PFSK-1 (cell line): Measurements from ENCODE around the gene ADRA2A.

Experiments used
- FOXP2 ChIP-seq: optimal IDR thresholded peaks from 2 replicates; pipeline ENCODE3; 2011; ENCODE audit warnings: borderline replicate concordance, control low read depth, inconsistent platforms; ENCODE audit not compliant: insufficient read depth; ENCODE audit errors: extremely low read length, extremely low read depth
- POLR2AphosphoS5 ChIP-seq: IDR thresholded peaks from 2 replicates; pipeline ENCODE4 v1.6.1; 2012; ENCODE audit warnings: low read depth, mild to moderate bottlenecking, control low read depth, low read length, moderate library complexity
- SIN3A ChIP-seq: IDR thresholded peaks from 2 replicates; pipeline ENCODE4 v1.6.1; 2012; ENCODE audit warnings: mild to moderate bottlenecking, low read length, moderate library complexity, borderline replicate concordance; ENCODE audit not compliant: insufficient read depth
- TAF1 ChIP-seq: IDR thresholded peaks from 2 replicates; pipeline ENCODE4 v1.6.1; 2012; ENCODE audit warnings: low read length, control low read depth, borderline replicate concordance; ENCODE audit not compliant: insufficient read depth
- TF ChIP-seq, protein P1 (sequence below), 2 experiments: IDR thresholded peaks; 2 replicates each; pipeline versions ENCODE4 v1.6.1 to v1.8.0; 2011 to 2012; ENCODE audit warnings: low read depth in 2 of 2, low read length in 2 of 2, control low read depth in 1 of 2, inconsistent platforms in 1 of 2, mild to moderate bottlenecking in 1 of 2, moderate library complexity in 1 of 2; ENCODE audit not compliant: insufficient read depth in 1 of 2

Gene ADRA2A

DNA sequence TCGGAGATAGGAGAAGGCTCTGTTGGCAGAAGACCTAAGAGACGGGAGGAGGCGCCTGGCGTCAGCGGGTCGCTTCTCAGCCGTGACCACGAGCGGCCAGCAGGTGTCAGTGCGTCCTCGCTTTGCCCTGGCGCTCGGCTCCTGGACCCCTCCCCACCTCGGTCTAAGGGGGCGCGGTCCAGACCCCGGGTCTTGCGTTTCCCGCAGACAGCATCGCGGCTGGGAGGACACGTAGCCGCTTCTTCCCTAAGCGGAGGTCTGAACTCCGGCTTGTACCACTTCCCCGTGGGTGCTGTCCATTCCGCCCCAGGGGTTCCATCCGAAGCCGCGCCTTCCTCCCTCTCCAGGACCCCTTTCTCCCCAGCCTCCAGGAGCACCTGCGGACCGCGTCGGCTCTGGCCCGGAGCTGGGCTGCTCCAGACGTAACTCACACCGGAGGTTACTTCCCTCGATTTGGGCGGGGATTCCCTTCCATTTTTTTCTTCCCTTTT lies 593 bp upstream of the ADRA2A start:
- TF ChIP-seq, protein P1, sequence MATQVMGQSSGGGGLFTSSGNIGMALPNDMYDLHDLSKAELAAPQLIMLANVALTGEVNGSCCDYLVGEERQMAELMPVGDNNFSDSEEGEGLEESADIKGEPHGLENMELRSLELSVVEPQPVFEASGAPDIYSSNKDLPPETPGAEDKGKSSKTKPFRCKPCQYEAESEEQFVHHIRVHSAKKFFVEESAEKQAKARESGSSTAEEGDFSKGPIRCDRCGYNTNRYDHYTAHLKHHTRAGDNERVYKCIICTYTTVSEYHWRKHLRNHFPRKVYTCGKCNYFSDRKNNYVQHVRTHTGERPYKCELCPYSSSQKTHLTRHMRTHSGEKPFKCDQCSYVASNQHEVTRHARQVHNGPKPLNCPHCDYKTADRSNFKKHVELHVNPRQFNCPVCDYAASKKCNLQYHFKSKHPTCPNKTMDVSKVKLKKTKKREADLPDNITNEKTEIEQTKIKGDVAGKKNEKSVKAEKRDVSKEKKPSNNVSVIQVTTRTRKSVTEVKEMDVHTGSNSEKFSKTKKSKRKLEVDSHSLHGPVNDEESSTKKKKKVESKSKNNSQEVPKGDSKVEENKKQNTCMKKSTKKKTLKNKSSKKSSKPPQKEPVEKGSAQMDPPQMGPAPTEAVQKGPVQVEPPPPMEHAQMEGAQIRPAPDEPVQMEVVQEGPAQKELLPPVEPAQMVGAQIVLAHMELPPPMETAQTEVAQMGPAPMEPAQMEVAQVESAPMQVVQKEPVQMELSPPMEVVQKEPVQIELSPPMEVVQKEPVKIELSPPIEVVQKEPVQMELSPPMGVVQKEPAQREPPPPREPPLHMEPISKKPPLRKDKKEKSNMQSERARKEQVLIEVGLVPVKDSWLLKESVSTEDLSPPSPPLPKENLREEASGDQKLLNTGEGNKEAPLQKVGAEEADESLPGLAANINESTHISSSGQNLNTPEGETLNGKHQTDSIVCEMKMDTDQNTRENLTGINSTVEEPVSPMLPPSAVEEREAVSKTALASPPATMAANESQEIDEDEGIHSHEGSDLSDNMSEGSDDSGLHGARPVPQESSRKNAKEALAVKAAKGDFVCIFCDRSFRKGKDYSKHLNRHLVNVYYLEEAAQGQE (IDR thresholded peaks at IDR 0.05; ENCODE audit: insufficient read depth in 1 of 2, low read depth in 2 of 2, low read length in 2 of 2) = peak in 1 of 2 experiments; percentile 61; a peak in 2 of 4 replicates
- TF ChIP-seq FOXP2 = no peak

DNA sequence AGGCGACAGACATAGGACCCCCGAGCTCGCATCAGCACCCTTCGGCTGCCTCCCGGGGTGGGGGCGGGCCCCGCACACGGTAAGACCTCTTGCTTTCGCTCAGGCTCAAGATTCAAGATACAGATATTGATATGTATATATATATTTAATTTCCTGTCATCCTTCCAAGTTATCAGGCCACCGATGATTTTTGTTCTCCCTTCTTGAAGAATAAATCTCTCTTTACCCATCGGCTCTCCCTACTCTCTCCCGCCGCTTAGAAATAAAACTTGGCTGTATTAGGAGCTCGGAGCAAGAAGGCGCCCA lies 603 bp downstream of the ADRA2A start:
- TF ChIP-seq, protein P1 (IDR thresholded peaks at IDR 0.05; ENCODE audit: insufficient read depth in 1 of 2, low read depth in 2 of 2, low read length in 2 of 2) = no peak
- no peak for TF ChIP-seq TAF1
- no peak for TF ChIP-seq POLR2AphosphoS5
- no peak for TF ChIP-seq SIN3A
- TF ChIP-seq FOXP2 = no peak

DNA sequence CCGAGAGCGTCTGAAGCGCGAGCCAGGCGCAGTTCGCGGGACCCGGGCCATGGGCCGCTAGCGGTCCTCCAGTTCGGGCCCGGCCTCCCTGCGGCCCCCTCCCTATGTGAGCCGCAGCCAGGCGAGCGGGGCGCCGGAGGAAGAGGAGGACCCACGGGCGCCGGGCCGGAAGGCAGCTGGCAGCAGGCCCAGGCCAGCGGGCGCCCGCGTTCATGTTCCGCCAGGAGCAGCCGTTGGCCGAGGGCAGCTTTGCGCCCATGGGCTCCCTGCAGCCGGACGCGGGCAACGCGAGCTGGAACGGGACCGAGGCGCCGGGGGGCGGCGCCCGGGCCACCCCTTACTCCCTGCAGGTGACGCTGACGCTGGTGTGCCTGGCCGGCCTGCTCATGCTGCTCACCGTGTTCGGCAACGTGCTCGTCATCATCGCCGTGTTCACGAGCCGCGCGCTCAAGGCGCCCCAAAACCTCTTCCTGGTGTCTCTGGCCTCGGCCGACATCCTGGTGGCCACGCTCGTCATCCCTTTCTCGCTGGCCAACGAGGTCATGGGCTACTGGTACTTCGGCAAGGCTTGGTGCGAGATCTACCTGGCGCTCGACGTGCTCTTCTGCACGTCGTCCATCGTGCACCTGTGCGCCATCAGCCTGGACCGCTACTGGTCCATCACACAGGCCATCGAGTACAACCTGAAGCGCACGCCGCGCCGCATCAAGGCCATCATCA lies 1.1 kb downstream of the ADRA2A start:
- no peak for TF ChIP-seq SIN3A
- TF ChIP-seq TAF1 = no peak
- TF ChIP-seq POLR2AphosphoS5 = no peak
- TF ChIP-seq FOXP2 = no peak
- TF ChIP-seq, protein P1 (IDR thresholded peaks at IDR 0.05; ENCODE audit: insufficient read depth in 1 of 2, low read depth in 2 of 2, low read length in 2 of 2) = no peak

DNA sequence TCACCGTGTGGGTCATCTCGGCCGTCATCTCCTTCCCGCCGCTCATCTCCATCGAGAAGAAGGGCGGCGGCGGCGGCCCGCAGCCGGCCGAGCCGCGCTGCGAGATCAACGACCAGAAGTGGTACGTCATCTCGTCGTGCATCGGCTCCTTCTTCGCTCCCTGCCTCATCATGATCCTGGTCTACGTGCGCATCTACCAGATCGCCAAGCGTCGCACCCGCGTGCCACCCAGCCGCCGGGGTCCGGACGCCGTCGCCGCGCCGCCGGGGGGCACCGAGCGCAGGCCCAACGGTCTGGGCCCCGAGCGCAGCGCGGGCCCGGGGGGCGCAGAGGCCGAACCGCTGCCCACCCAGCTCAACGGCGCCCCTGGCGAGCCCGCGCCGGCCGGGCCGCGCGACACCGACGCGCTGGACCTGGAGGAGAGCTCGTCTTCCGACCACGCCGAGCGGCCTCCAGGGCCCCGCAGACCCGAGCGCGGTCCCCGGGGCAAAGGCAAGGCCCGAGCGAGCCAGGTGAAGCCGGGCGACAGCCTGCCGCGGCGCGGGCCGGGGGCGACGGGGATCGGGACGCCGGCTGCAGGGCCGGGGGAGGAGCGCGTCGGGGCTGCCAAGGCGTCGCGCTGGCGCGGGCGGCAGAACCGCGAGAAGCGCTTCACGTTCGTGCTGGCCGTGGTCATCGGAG lies 1.8 kb downstream of the ADRA2A start:
- TF ChIP-seq FOXP2 (no peak), POLR2AphosphoS5 (no peak), SIN3A (no peak), TAF1 (no peak)
- TF ChIP-seq, protein P1 (IDR thresholded peaks at IDR 0.05; ENCODE audit: insufficient read depth in 1 of 2, low read depth in 2 of 2, low read length in 2 of 2) = no peak
